PC-3 (cell line): ENCODE data around the gene SLC45A3. TPM values are rescaled to one million over a fixed set of nuclear protein-coding genes. Genes with fewer than 3 reads are reported as not detected.
A peak's percentile ranks its signal among the peaks of the same experiment; 100 is the strongest.

Experiments
- ATAC-seq: fragments of 200-7000 bp; cut with Tn5 transposase; 2 replicates; pipeline ENCODE4 v1.9.1; 2020; ENCODE audit warnings: mild to moderate bottlenecking, moderate library complexity
- Bru-seq: library from RNA; stranded (reverse); fragments of 400-500 nt; gene quantifications from one replicate; lab custom pipeline; 2021; lab: Mats Ljungman, UMichigan
- BruChase-seq, 2 experiments: library from RNA; stranded (reverse); fragments of 400-500 nt; gene quantifications; one replicate each; lab custom pipeline; 2021; lab: Mats Ljungman, UMichigan
- BruUV-seq: library from RNA; stranded (reverse); fragments of 400-500 nt; replicated peaks from 2 replicates; lab custom pipeline; 2021; lab: Mats Ljungman, UMichigan
- CTCF ChIA-PET: fragments of 300-600 bp; sonication (Branson Sonifier 250); formaldehyde crosslinking; loops from one replicate; lab custom pipeline; 2022; ENCODE audit warnings: antibody characterized with exemption; lab: Charles Lee
- POLR2A ChIA-PET: fragments of 300-600 bp; sonication (Branson Sonifier 250); formaldehyde crosslinking; loops from one replicate; lab custom pipeline; 2022; ENCODE audit warnings: antibody characterized with exemption; ENCODE audit not compliant: unreplicated experiment; lab: Charles Lee
- DNase-seq: peaks from one replicate; pipeline ENCODE4 v3.0.0-alpha.2; 2015
- H2AFZ ChIP-seq: fragments of 300-600 bp; sonication (generic); 2 replicates; pipeline ENCODE4 v1.6.0; 2016; ENCODE audit warnings: antibody characterized with exemption, low read length
- H3F3A ChIP-seq: fragments of 300-600 bp; sonication (generic); one replicate; pipeline ENCODE4 v1.6.0; 2017; ENCODE audit warnings: antibody characterized with exemption, low read length, control low read depth, mild to moderate bottlenecking; ENCODE audit not compliant: unreplicated experiment
- H3K27ac ChIP-seq: fragments of 300-600 bp; sonication (generic); 2 replicates; pipeline ENCODE4 v1.5.1; 2016; ENCODE audit warnings: mild to moderate bottlenecking, low read length
- H3K27me3 ChIP-seq: fragments of 300-600 bp; sonication (generic); 2 replicates; pipeline ENCODE4 v1.6.1; 2016; ENCODE audit warnings: low read length, mixed read lengths
- H3K36me3 ChIP-seq: fragments of 300-600 bp; sonication (generic); 2 replicates; pipeline ENCODE4 v1.6.1; 2016; ENCODE audit warnings: low read depth, mixed run types, low read length, mixed read lengths
- H3K4me1 ChIP-seq: fragments of 300-600 bp; sonication (generic); 2 replicates; pipeline ENCODE4 v1.5.1; 2016; ENCODE audit warnings: low read length; ENCODE audit not compliant: insufficient read depth
- H3K4me2 ChIP-seq: fragments of 300-600 bp; sonication (generic); 2 replicates; pipeline ENCODE4 v1.6.0; 2016; ENCODE audit warnings: low read length
- H3K4me3 ChIP-seq: fragments of 300-600 bp; sonication (generic); 2 replicates; pipeline ENCODE4 v1.5.1; 2016; ENCODE audit warnings: mild to moderate bottlenecking, low read length, mixed read lengths
- H3K79me2 ChIP-seq: fragments of 300-600 bp; sonication (generic); 2 replicates; pipeline ENCODE4 v1.6.1; 2017; ENCODE audit warnings: low read length, mixed read lengths
- H3K9ac ChIP-seq: fragments of 300-600 bp; sonication (generic); 2 replicates; pipeline ENCODE4 v1.6.0; 2016; ENCODE audit warnings: mild to moderate bottlenecking, low read length
- H3K9me2 ChIP-seq: fragments of 300-600 bp; sonication (generic); replicated peaks from 2 replicates; pipeline ENCODE4 v1.6.1; 2016; ENCODE audit warnings: mixed run types, low read length, mixed read lengths
- H3K9me3 ChIP-seq: fragments of 300-600 bp; sonication (generic); 2 replicates; pipeline ENCODE4 v1.6.1; 2016; ENCODE audit warnings: low read length, mixed read lengths
- H4K20me1 ChIP-seq: fragments of 300-600 bp; sonication (generic); 2 replicates; pipeline ENCODE4 v1.6.1; 2016; ENCODE audit warnings: low read length, mixed read lengths
- CTCF ChIP-seq: fragments of 300-600 bp; sonication (generic); conservative IDR thresholded peaks from 2 replicates; pipeline ENCODE4 v1.5.1; 2017; ENCODE audit warnings: antibody characterized with exemption, low read depth, mild to moderate bottlenecking, low read length
- EZH2 ChIP-seq: fragments of 300-600 bp; sonication (generic); IDR thresholded peaks from one replicate; pipeline ENCODE4 v1.6.1; 2017; ENCODE audit warnings: antibody characterized with exemption, mild to moderate bottlenecking, low read length; ENCODE audit not compliant: unreplicated experiment
- EZH2phosphoT487 ChIP-seq: fragments of 300-600 bp; sonication (generic); IDR thresholded peaks from 2 replicates; pipeline ENCODE4 v1.6.1; 2018; ENCODE audit warnings: mild to moderate bottlenecking, antibody characterized with exemption, low read length, borderline replicate concordance
- intact Hi-C: fragments of 100-400 bp; cut with micrococcal nuclease; formaldehyde crosslinking; loops from 2 replicates; pipeline ENCODE4 v1.9.0; 2023
- long read RNA-seq: library from polyadenylated mRNA; unstranded; transcript quantifications from one replicate; pipeline ENCODE4 v2.0.0, GENCODE V29; 2021; ENCODE audit not compliant: unreplicated experiment
- total RNA-seq: library from RNA; depleted of rRNA; stranded (reverse); fragments of >200 nt; gene quantifications from 2 replicates; pipeline ENCODE4 v1.2.3, GENCODE V29; 2014; rRNA removed

The SLC45A3 gene
- 33.2 and 37.6 TPM in 2 replicates for total RNA-seq
- Bru-seq, nascent RNA: percentile 72 among the genes with signal in this experiment
- BruChase-seq, experiment 1, labeled RNA remaining after a 6-hour chase: percentile 85 among the genes with signal in this experiment
- BruChase-seq, experiment 2, labeled RNA remaining after a 2-hour chase: percentile 80 among the genes with signal in this experiment
- long read RNA-seq, partial matches to known transcripts: 0 of 5 reads
- long read RNA-seq, other reads (novel, unspliced or antisense): 0 of 5 reads

GRCh38 chr1:205680073-205680851, at the start of gene SLC45A3:
SLC45A3 (minus strand) TSS chr1:205680509; CDS start chr1:205664656, 15,853 bp downstream.
- TF ChIP-seq CTCF (no peak), EZH2phosphoT487 (no peak), EZH2 (no peak)
- peaks cover 27% of the 10 kb centered on the region for H3K4me1 ChIP-seq
- H3K27ac ChIP-seq: no peak within 1 kb of the TSS
- intact Hi-C loops: loop anchor here (2.0 kb wide), 2 partner anchors 15 to 23 kb away; no protein-coding TSS in a partner anchor
- H3K9me3 ChIP-seq: no peaks in the 10 kb centered on the region
- peak within 1 kb of the TSS; percentile 72 for H3K4me3 ChIP-seq
- peaks cover 43% of the 10 kb centered on the region for H3K79me2 ChIP-seq
- no peaks in the 10 kb centered on the region for H3K9me2 ChIP-seq
- ChIA-PET POLR2A (no interaction called here), CTCF (interaction anchor here (0.7 to 1.4 kb wide), 3 partner anchors 21 to 155 kb away, joined by 4 to 6 read pairs (median 6); no protein-coding TSS in a partner anchor)
- H3K36me3 ChIP-seq: no peaks in the 10 kb centered on the region
- H2AFZ ChIP-seq: peak within 1 kb of the TSS; percentile 85
- no peaks in the 10 kb centered on the region for H3F3A ChIP-seq
- H3K9ac ChIP-seq: peak within 1 kb of the TSS; percentile 62
- ATAC-seq: peak; percentile 70
- no TSS peak for BruUV-seq
- H3K27me3 ChIP-seq: no peaks in the 10 kb centered on the region
- H4K20me1 ChIP-seq: no peaks in the 10 kb centered on the region
- H3K4me2 ChIP-seq: peak within 1 kb of the TSS; percentile 83
- DNase-seq: peak; percentile 51

GRCh38 chr1:205726619-205727125, 46.4 kb upstream of the SLC45A3 start:
- intact Hi-C loops: no loop called here
- Histone ChIP-seq H3F3A (no peaks in the 10 kb centered on the region), H3K4me1 (peaks cover 4% of the 10 kb centered on the region; the same call in 1 of the 2 replicates), H3K27ac (no peak overlapping the region), H3K4me3 (no peak overlapping the region), H4K20me1 (peaks cover 11% of the 10 kb centered on the region), H3K27me3 (no peaks in the 10 kb centered on the region), H2AFZ (no peak overlapping the region), H3K79me2 (peaks cover 63% of the 10 kb centered on the region), H3K36me3 (peaks cover 52% of the 10 kb centered on the region), H3K9me2 (no peaks in the 10 kb centered on the region), H3K9ac (no peak overlapping the region), H3K4me2 (no peak overlapping the region), H3K9me3 (no peaks in the 10 kb centered on the region)
- BruUV-seq: no TSS peak
- ATAC-seq (no peak), DNase-seq (no peak)
- no peak for TF ChIP-seq CTCF
- TF ChIP-seq EZH2: no peak
- no peak for TF ChIP-seq EZH2phosphoT487
- CTCF ChIA-PET: no interaction called here
- POLR2A ChIA-PET: no interaction called here
